H7 (cell line): ENCODE data around the gene GPR35. TPM values are rescaled to one million over a fixed set of nuclear protein-coding genes. Genes with fewer than 3 reads are reported as not detected.
"Not testable (repeated sequence)": the region's sequence is repeated elsewhere in the genome, so short reads cannot be mapped to it uniquely, and the experiment has no call there.

Experiments
- DNase-seq: peaks from one replicate; pipeline ENCODE4 v3.0.0; 2012
- H3K27me3 ChIP-seq: 2 replicates; pipeline ENCODE4 v1.6.0; 2011; ENCODE audit warnings: mild to moderate bottlenecking, low read length; ENCODE audit not compliant: control insufficient read depth, insufficient read depth
- H3K36me3 ChIP-seq: replicated peaks from 2 replicates; pipeline ENCODE4 v1.5.1; 2011; ENCODE audit warnings: low read length; ENCODE audit not compliant: control insufficient read depth, insufficient read depth
- H3K4me3 ChIP-seq: 2 replicates; pipeline ENCODE4 v1.5.1; 2011; ENCODE audit warnings: low read depth, mild to moderate bottlenecking, control low read depth, low read length, moderate library complexity; ENCODE audit not compliant: insufficient read depth
- total RNA-seq: library from RNA; depleted of rRNA; stranded (reverse); fragments of >200 nt; shearing (Covaris generic); gene quantifications from 2 replicates; pipeline ENCODE4 v1.2.3, GENCODE V29; 2014

The GPR35 gene
- total RNA-seq, 1 experiment from 2014 or later, result not detected

DNA sequence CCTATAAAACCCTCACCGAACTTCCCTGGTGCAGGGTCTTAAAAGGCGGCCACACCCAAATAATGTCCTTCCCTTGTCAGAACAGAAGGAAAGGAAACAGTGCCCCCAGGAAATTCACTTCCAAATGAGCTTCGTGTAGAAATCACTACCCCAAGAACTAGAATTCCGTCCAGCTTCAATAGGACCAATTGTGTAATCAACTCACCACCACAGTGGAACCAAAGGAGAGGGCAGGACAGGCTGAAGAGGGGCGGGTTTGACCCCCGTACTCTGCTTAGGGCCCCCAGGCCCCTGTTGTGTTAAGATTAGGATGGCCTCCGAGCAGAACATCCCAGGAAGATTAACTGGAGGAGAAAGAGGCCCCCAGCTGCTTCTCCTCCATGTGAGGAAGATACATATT lies 24.1 kb downstream of the GPR35 start:
- H3K27me3 ChIP-seq, result no peaks in the 10 kb centered on the region
- DNase-seq, result no peak
- no peaks in the 10 kb centered on the region for H3K36me3 ChIP-seq
- no peak overlapping the region for H3K4me3 ChIP-seq

DNA sequence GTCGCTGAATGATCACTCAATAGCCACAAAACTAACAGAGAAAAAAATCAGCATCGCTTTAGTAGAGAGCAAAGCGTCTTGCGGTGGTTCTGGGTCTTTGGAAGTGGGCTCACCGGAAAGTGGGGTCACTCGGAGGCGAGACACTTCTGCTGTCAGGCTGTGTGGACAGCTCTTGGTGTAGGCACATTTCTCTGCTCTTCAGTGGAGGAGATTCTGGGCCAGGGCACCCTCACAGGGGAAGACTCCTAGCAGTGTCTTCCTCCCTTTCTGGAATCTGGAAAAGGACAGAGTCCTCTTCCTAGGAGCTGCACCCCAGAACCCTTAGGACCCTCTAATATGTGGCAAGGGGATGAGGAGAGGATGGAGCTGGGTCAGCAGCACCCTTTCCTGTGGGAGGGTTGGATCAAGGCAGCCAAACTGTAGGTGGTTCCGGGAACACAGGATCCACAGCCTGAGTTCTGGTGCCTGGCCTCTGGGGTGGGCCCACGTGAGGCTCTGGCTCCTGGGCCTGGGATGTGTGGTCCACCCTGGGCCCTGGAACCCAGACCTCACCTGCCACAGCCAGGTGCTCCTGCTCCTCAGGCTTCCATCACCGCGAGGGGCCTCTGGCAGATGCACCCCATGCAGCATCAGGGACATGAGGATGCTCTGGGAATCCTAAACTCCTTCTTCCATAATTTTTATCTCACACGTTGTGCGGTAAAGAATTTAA lies 25.1 kb downstream of the GPR35 start:
- H3K4me3 ChIP-seq, result no peak overlapping the region

DNA sequence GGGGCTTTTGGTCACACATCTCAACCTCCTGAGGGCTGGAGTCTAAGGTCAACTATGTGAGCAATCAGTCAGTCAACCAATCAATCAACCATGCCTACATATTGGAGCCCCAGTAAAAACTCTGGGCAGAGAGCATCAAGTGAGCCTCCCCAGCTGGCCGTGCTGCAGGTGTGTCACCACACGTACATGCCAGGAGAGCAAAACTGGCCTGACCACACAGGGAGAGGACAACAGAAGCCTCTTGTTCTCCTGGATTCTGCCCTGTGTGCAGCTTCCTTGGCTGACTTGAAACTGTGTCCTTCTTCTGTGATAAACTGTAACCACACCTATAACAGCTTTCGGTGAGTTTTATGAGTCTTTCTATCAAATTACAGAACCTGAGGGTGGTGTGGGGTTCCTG lies 25.9 kb downstream of the GPR35 start:
- Histone ChIP-seq H3K27me3 (no peaks in the 10 kb centered on the region), H3K36me3 (no peaks in the 10 kb centered on the region), H3K4me3 (no peak overlapping the region)
- no peak for DNase-seq

More for the DNA sequence above, 25.1 kb downstream of the GPR35 start:
- no peaks in the 10 kb centered on the region for H3K36me3 ChIP-seq
- H3K27me3 ChIP-seq, result no peaks in the 10 kb centered on the region
- no peak for DNase-seq

DNA sequence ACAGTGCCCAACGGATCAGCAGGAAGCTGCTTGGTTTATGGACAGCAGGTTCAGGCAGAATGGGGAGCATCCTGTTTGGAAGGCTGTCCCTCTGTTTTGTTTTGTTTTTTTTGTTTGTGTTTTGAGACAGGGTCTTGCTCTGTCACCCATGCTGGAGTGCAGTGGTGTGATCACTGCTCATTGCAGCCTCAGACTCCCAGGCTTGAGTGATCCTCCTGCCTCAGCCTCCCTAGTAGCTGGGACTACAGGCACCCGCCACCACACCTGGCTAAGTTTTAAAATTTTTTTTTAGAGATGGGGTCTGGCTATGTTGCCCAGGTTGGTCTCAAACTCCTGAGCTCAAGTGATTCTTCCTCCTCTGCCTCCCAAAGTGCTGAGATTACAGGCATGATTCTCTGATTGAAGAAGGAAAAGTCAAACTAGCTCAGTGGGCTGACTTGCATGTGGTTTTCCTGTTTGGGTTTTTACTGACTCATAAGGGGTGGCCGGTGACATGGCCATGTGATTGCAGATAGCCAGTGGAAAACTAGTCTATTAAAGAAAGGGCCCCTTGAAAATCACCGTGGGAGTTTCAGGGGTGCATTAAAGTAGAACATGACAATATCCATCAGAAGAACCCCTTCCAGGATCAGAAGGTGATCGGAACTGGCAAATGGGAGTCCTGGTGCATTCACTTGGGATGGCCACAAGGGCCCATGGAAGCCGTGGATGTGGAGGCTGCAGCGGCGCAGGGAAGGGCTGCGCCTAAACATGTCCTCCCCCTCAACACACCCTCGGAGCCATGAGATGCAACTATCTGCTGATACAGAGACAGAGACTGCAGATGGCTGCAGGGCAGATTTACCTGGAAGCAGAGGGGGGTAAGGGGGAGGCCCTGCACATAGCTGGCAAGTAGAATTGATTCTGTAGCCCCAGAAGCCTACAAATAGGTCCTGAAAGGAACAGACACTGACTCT lies 30.9 kb downstream of the GPR35 start:
- DNase-seq, result peak; percentile 41
- no peak overlapping the region for H3K4me3 ChIP-seq
- no peaks in the 10 kb centered on the region for H3K36me3 ChIP-seq
- no peaks in the 10 kb centered on the region for H3K27me3 ChIP-seq

DNA sequence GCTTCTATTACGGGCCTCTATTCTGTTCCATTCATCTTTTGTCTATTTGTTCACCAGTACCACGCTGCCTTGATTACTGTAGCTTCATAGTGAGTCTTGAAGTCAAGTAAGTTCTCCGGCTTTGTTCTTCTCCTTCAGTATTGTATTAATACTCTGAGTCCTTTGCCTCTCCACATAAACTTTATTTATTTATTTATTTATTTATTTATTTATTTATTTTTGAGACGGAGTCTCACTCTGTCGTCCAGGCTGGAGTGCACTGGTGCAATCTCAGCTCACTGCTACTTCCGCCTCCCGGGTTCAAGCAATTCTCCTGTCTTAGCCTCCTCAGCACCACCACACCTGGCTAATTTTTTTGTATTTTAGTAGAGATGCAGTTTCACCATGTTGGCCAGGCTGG lies 34.6 kb downstream of the GPR35 start:
- not testable (repeated sequence) for H3K36me3 ChIP-seq, DNase-seq, H3K27me3 ChIP-seq

DNA sequence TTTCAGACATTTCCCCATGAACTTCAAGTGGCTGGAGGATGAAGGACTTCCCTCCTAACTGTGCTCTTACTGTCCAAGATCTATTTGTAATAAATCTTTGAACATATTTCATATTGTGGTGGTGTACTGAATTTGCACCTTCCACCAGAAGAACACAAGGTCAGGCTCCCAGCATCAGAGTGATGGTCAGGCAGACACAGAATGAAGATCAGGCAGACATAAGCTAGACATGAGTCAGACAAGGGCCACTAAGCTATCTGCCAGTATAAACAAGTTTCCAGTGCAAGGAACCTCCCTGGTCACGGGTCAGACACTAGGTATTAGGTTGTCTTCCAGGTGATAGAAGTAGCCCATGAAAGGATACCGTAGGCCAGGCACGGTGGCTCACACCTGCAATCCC lies 37.4 kb downstream of the GPR35 start:
- H3K27me3 ChIP-seq, result no peaks in the 10 kb centered on the region
- DNase-seq, result no peak

More for the DNA sequence above, 34.6 kb downstream of the GPR35 start:
- not testable (repeated sequence) for H3K4me3 ChIP-seq

DNA sequence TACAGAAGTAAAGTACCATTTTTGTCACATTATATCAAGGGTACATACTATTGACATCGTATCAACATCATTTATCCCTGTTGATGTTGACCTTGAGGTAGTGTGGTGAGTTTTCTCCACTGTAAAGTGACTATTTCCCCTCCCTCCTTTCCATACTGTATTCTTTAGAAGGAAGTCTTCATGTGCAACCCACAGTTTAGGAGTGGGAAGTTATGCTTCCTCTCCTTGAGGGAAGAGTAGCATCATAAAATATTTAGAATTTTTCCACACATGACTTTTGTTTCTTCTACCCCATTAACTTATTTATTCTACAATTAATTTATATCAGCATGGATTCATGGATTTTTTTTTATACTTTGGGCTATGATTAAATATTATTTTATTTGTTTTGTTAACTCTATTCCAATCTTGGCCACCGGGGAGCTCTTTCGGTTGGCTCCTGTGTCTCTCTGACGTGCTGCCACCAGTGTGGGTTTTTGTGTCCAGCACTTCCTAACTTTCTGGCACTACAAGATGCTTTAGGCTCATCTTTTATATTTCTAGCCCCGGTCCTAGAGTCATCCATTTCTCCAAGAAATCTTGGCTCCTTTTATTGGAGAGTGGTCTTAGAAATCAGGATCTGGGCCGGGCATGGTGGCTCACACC lies 38.4 kb downstream of the GPR35 start:
- H3K4me3 ChIP-seq, result no peak overlapping the region
- DNase-seq, result no peak
- H3K36me3 ChIP-seq, result no peaks in the 10 kb centered on the region
- no peaks in the 10 kb centered on the region for H3K27me3 ChIP-seq

More for the DNA sequence above, 37.4 kb downstream of the GPR35 start:
- Histone ChIP-seq H3K36me3 (no peaks in the 10 kb centered on the region), H3K4me3 (no peak overlapping the region)

DNA sequence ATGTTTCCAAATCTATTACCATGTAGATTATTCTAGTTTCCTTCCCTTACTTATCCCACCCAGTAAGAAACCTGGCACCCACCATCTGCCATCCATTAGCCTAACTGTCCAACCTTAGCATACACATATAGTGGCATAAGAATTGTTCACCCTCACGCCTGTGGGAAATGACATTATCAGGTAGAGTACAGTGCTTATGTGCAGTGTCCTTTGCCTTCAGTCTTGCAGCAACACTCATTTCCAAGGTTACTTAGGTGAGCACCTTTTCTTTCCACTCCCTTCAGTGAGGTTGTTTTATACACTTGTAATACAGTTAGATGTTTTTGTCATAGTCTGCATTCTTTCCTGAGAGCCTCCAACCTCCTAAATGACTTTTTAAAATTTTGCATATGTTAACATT lies 39.3 kb downstream of the GPR35 start:
- DNase-seq, result no peak
- no peak overlapping the region for H3K4me3 ChIP-seq
- H3K27me3 ChIP-seq, result no peaks in the 10 kb centered on the region
- no peaks in the 10 kb centered on the region for H3K36me3 ChIP-seq

DNA sequence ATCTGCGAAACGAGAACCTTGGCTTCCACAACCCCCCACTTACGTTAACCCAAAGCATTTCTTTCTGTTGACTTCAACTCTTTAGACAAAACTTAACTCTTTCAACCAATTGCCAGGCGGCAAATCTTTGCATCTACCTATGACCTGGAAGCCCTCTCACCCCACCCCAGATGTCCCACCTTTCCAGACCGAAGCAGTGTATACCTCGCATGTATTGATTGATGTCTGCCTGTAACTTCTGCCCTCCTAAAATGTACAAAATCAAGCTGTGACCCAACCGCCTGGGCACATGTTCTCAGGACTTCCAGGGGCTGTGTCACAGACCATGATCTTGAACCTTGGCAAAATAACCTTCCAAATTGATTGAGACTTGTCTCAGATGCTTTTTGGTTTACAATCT lies 45.1 kb downstream of the GPR35 start:
- no peak overlapping the region for H3K4me3 ChIP-seq
- no peak for DNase-seq
- H3K36me3 ChIP-seq, result no peaks in the 10 kb centered on the region
- H3K27me3 ChIP-seq, result no peaks in the 10 kb centered on the region

DNA sequence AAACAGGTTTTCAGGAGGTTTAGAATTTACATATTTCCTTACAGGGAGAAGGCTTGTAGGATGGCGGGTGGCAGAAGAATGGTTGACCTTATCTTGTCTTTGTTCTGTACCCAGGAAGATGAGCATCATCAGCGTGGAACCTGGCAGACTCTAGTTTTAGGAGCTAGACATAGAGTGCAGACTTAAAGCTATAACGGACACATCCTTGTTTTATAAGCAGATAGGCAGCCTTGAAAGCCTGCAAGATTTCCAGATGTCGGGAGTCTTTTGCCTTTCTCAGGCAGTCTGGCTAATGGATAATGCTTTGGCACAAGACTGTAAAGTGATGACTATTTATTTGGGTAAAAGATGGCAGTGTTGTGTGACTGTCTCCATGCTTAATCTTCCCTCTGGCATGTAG lies 45.7 kb downstream of the GPR35 start:
- Histone ChIP-seq H3K36me3 (no peaks in the 10 kb centered on the region), H3K4me3 (no peak overlapping the region), H3K27me3 (no peaks in the 10 kb centered on the region)
- DNase-seq, result no peak

DNA sequence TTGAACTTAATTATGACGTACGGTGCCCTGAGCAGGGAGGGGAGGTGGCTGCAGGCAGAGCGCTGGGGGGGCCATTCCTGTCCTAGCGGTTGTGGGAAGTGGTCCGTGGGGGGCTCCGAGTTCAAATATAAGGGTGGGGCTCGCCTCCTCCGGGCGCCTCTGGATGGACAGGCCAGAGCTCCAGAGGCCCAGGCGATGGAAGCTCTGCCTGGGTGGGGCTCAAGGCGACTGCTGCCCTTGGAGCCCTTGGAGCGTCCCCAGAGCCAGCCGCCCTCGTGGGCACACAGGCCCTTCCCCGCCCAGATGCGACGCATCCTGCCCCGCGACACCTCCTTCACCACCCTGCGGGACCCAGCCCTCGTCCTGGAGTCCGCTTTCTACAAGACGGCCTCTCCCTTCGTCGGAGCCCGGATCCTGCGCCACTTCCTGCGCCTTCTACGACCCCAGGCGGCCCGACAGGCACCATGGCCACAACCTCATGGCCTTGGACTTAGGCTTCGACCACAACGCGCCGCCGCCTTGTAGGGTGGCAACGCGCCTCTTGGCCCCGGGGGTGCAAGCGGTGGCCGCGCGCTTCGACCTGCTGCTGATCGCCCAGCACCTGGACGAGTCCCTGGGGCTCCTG lies 46.9 kb downstream of the GPR35 start:
- DNase-seq, result peak; percentile 59
- no peaks in the 10 kb centered on the region for H3K27me3 ChIP-seq
- no peak overlapping the region for H3K4me3 ChIP-seq

DNA sequence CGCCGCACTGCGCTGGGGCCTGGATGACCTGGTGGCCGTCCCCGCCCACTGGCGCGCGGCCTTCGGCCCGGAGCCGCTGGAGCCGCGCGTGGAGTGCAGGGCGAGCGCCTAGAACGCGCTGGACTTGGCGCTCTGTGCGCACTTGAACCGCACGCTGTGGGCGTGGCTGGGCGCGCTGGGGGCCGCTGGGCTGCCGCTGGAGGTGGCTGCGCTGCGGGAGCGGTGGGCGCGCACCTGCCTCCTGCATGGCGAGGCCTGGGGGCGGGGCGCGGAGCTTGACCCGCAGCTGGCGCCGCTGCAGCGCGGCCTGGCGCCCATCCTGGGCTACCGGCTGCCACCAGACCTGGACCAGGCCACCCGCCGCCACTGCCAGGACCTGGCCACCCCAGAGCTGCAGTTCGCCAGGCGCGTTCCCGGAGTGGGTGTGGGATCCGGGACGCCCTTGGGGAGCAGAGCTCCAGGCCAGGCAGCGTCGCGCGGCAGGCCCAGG lies 47.5 kb downstream of the GPR35 start:
- no peak overlapping the region for H3K4me3 ChIP-seq

More for the DNA sequence above, 46.9 kb downstream of the GPR35 start:
- H3K36me3 ChIP-seq, result no peaks in the 10 kb centered on the region

DNA sequence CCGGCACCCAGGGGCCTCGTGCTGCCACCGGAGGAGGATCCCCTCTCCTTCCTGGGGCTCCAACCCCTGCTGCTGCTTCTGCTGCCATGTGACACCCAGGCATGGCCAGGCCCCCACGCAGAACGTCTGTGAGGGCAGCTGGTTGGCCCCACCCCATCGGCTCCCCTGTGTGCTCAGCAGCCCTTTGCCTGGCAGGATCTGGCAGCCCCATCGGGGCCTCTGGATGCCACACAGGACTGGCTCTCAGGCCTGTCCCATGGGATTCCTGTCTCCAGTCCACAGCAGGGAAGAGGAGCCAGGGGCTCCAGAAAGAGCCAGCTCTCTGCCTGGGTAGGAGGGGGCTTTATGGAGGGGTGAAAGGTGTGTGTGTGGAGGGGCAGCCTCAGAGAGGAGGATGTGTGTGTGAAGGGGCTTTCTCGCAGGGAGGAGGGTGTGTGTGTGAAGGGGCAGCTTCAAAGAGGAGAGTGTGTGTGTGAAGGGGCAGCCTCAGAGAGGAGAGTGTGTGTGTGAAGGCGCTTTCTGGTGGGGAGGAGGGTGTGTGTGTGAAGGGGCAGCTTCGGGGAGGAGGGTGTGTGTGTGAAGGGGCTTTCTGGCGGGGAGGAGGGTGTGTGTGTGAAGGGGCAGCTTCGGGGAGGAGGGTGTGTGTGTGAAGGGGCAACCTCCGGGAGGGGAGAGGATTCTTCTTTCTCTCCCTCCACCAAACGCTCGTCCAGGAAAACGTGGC lies 49.3 kb downstream of the GPR35 start:
- H3K27me3 ChIP-seq, H3K36me3 ChIP-seq, H3K4me3 ChIP-seq, DNase-seq: not testable (repeated sequence)

More for the DNA sequence above, 47.5 kb downstream of the GPR35 start:
- Histone ChIP-seq H3K27me3 (no peaks in the 10 kb centered on the region), H3K36me3 (no peaks in the 10 kb centered on the region)
- DNase-seq, result peak; percentile 59

DNA sequence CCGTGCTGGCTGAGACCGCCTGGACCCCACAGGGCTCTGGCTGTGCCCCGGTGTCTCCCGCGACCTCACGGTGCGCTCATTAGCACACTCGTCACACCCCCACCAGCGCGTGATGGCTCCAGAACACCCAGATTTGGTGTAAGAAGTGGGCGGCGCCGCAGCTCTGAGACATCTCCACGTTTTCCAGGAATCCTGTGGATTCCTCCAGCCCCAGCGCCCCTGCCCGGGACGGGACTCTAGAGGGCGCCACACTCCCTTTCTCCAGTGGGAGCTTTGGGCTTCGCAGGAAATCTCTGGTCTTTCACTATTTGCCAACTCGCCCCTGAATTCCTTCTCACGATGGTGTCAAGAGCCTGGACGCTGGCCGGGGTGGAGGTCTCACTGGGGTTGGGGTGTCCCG lies 50.1 kb downstream of the GPR35 start:
- not testable (repeated sequence) for H3K4me3 ChIP-seq, DNase-seq, H3K27me3 ChIP-seq, H3K36me3 ChIP-seq
